ENCODE data around the gene MCM3AP.

DNA sequence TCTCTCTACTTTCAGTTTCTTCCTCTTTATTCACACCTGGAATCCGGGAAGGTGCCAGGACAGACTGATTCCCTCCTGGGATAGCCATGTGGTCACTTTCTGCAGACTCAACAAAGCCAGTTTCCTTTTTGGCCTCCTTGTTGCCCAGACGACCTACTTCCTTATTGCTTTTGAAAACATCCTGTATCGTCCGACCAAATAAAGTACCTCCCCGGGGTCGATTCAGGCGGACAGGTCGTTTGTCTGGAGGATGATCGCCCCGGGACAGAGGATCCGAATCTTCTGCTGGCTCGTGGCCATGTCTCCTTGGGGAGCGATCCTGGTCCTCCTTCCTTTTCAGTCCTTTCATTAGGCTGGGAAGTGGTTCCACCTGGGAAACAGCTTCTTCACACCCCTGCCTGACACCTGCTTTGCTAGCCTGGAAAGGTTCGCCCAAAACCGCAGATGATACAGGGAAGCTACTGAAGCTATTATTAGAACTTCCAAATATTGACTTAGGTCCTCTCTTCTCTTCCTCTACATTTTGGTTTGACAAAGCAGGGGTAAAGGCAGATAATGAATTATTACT, 1.2 kb downstream of the MCM3AP start:
- TF ChIP-seq RXRA (IDR thresholded peaks at IDR 0.05) = no peak
- TF ChIP-seq, protein P1, sequence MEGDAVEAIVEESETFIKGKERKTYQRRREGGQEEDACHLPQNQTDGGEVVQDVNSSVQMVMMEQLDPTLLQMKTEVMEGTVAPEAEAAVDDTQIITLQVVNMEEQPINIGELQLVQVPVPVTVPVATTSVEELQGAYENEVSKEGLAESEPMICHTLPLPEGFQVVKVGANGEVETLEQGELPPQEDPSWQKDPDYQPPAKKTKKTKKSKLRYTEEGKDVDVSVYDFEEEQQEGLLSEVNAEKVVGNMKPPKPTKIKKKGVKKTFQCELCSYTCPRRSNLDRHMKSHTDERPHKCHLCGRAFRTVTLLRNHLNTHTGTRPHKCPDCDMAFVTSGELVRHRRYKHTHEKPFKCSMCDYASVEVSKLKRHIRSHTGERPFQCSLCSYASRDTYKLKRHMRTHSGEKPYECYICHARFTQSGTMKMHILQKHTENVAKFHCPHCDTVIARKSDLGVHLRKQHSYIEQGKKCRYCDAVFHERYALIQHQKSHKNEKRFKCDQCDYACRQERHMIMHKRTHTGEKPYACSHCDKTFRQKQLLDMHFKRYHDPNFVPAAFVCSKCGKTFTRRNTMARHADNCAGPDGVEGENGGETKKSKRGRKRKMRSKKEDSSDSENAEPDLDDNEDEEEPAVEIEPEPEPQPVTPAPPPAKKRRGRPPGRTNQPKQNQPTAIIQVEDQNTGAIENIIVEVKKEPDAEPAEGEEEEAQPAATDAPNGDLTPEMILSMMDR (IDR thresholded peaks at IDR 0.05; ENCODE audit: low read depth, low read length, missing input control) = no peak
- no peak for TF ChIP-seq GABPA (IDR thresholded peaks at IDR 0.05 in 1 of 2, conservative IDR thresholded peaks at IDR 0.05 in 1 of 2)
- no peak for TF ChIP-seq RAD21 (IDR thresholded peaks at IDR 0.05)
- TF ChIP-seq SP1 (IDR thresholded peaks at IDR 0.05) = no peak
- TF ChIP-seq FOXA1 (IDR thresholded peaks at IDR 0.05) = no peak
- no peak for TF ChIP-seq YY1 (IDR thresholded peaks at IDR 0.05)

Data from liver (tissue), 3 donors.